Panc1 (cell line): ENCODE data around the gene EHD4.

ENCODE experiments used
- REST ChIP-seq, 2 experiments: IDR thresholded peaks; 2 replicates each; pipeline ENCODE4 v1.6.1; 2011 to 2012; ENCODE audit warnings: low read depth in 2 of 2, control low read depth in 1 of 2, low read length in 1 of 2, mild to moderate bottlenecking in 1 of 2, moderate library complexity in 1 of 2; ENCODE audit not compliant: insufficient read depth in 1 of 2
- SIN3A ChIP-seq: IDR thresholded peaks from 2 replicates; pipeline ENCODE4 v1.6.1; 2012; ENCODE audit warnings: low read depth, mild to moderate bottlenecking, low read length, moderate library complexity, borderline replicate concordance; ENCODE audit not compliant: insufficient read depth

GRCh38 chr15:42010434-42010833 lies 38.1 kb upstream of the EHD4 start:
- TF ChIP-seq SIN3A (no peak), REST (IDR thresholded peaks at IDR 0.05; ENCODE audit: insufficient read depth in 1 of 2, low read depth in 2 of 2, low read length in 1 of 2) (no peak)
